CD14-positive monocyte (primary cell): ENCODE measurements around the gene NKX1-1. TPM values are rescaled to one million over a fixed set of nuclear protein-coding genes. Genes with fewer than 3 reads are reported as not detected.

Experiments used
- polyA plus RNA-seq, 3 donors: library from polyadenylated mRNA; depleted of rRNA in 1 of 3; unstranded in 2 of 3; stranded (reverse) in 1 of 3; fragments of 300-500 nt in 2 of 3; fragments of >200 nt in 1 of 3; fragmentation: Illumina TruSeq in 2 of 3; gene quantifications; 1 replicate in 2 of 3; 2 replicates in 1 of 3; pipeline ENCODE4 v1.2.3, GENCODE V29; 2012 to 2021

The NKX1-1 gene
- polyA plus RNA-seq, 3 donors = not detected

Other genes with a start within 250 kb of the NKX1-1 start
- gene SPON2, start 233.9 kb downstream of the NKX1-1 start, polyA plus RNA-seq = 1 to 10 TPM in 1 of 3 donors, under 1 TPM in 2; 0.74 to 1.4 (median 0.90) TPM
- gene CTBP1, start 157.3 kb downstream of the NKX1-1 start, polyA plus RNA-seq = 100 to 1,000 TPM in 1 of 3 donors, 10 to 100 TPM in 2; 21.3 to 226 (median 42.1) TPM
- gene MAEA, start 116.6 kb downstream of the NKX1-1 start, polyA plus RNA-seq = 10 to 100 TPM; 34.3 to 83.5 (median 37.7) TPM
- gene UVSSA, start 59.2 kb downstream of the NKX1-1 start, polyA plus RNA-seq = 10 to 100 TPM in 1 of 3 donors, 1 to 10 TPM in 2; 2.6 to 54.0 (median 4.8) TPM